AG09309 (cell line): ENCODE measurements around the gene ACD.

Experiments used
- DNase-seq: peaks from one replicate; pipeline ENCODE4 v3.0.0-alpha.2; 2010; ENCODE audit warnings: low read depth
- H3K4me3 ChIP-seq: 2 replicates; pipeline ENCODE4 v1.5.1; 2011; ENCODE audit warnings: mild to moderate bottlenecking, low read depth, low read length, moderate library complexity; ENCODE audit not compliant: control insufficient read depth
- CTCF ChIP-seq: IDR thresholded peaks from 2 replicates; pipeline ENCODE4 v1.5.1; 2011; ENCODE audit warnings: mild to moderate bottlenecking, low read depth, low read length, inconsistent platforms; ENCODE audit not compliant: insufficient read depth, control insufficient read depth; ENCODE audit errors: missing control alignments

ACD gene

DNA sequence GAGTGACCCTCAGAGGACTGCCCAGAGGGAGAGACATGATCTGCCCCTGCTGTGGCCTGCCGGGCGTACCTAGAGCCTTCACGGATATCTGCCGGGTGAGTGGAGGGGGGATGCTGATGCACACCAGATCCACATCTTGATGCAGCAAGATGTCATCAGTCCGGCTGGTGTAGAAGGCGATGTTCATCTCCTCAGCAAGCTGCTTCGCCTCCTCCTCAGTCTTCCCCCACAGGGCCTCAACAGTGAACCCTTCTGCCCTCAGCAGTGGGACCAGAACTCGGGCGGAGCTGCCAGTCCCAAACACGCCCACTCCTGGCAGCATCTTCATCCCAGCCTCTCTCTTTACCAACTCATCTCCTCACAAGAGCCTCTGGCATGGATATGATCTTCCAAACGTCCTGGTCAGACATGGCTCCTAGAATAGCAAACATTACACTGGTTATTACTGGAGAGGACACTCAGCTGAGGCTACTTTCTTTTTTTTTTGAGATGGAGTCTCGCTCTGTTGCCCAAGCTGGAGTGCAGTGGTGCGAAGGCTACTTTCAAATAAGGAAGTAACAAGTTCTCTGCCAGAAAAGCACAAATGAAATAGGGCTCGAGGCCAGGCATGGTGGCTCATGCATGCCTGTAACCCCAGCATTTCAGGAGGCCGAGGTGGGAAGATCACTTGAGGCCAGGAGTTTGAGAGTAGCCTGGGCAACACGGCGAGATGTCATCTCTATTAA, 25.5 kb upstream of the ACD start:
- no peak for DNase-seq
- no peak for TF ChIP-seq CTCF
- H3K4me3 ChIP-seq: no peak overlapping the region

GRCh38 chr16:67683767-67684166, 23.7 kb upstream of the ACD start:
- H3K4me3 ChIP-seq: no peak overlapping the region
- no peak for DNase-seq
- TF ChIP-seq CTCF: no peak

DNA sequence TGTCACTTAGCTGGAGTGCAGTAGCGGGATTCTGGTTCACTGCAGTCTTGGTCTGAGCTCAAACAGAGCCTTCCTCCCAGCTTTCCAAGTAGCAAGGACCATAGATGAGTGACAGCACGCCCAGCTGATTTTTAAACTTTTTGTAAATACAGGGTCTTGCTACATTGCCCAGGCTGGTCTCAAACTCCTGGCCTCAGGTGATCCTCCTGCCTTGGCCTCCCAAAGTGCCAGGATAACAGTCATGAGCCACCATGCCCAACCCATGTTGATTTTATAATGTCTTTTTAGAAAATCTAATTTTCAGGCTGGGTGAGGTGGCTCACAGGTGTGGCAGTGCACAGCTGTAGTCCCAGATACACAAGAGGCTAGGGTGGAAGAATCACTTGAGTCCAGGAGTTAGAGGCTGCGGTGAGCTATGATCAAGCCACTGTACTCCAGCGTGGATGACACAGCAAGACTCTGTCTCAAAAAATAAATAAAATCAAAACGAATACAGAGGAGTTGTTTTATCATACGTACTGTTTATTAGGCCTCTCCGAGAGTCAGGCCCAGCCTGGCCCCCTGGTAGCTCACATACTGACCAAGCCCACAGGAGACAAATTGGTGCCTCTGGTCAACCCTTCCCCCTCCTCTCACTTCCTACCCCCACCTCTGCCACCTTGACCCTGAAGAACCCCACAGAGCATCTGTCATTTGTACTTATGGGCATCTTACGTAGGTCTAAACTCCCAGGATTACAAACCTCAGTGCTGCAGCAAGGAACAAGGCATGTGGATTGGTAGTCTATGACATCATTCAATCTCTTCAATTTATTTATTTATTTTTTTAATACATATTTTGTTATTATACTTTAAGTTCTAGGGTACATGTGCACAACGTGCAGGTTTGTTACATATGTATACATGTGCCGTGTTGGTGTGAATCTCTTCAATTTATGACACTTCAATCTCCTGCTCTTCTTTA, 20.2 kb upstream of the ACD start:
- H3K4me3 ChIP-seq: no peak overlapping the region
- DNase-seq: no peak
- no peak for TF ChIP-seq CTCF

GRCh38 chr16:67678354-67679023, 18.4 kb upstream of the ACD start:
- no peak overlapping the region for H3K4me3 ChIP-seq
- DNase-seq: no peak
- TF ChIP-seq CTCF: no peak

DNA sequence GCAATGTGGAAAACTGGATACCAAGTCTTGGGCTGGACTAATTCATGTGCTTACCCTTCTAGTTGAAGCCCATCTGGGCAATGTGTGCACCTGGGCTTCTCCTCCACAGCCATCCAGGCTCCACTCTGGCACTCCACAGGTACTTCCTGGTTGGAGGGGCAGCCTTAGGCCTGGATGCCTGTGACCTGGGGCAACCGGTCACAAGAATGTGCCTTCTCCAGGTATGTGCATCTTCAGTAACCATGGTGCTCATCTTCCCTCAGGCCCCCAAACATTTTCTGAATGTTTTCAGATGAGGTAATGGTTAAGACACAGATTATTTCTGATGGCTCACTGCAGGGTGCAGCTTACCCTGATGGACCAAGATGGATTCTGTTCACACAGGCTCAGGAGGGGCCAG, 17.7 kb upstream of the ACD start:
- H3K4me3 ChIP-seq: no peak overlapping the region
- no peak for TF ChIP-seq CTCF
- no peak for DNase-seq

- DNase-seq: no peak
- no peak for TF ChIP-seq CTCF
- no peak overlapping the region for H3K4me3 ChIP-seq
Measured at GRCh38 chr16:67676939-67677338, 16.9 kb upstream of the ACD start.
